GM12878 (cell line): ENCODE measurements around the gene PCDHB3. TPM values are rescaled to one million over a fixed set of nuclear protein-coding genes. Genes with fewer than 3 reads are reported as not detected.

Experiments used
- ATF2 ChIP-seq: IDR thresholded peaks from 2 replicates; pipeline ENCODE4 v1.6.1; 2012; ENCODE audit warnings: low read length, inconsistent platforms
- BCL11A ChIP-seq: IDR thresholded peaks from 2 replicates; pipeline ENCODE4 v1.6.1; 2011; ENCODE audit warnings: low read depth, low read length
- BCL3 ChIP-seq: IDR thresholded peaks from 2 replicates; pipeline ENCODE4 v1.6.1; 2011; ENCODE audit warnings: borderline replicate concordance, low read depth, mild to moderate bottlenecking, moderate library complexity, low read length; ENCODE audit not compliant: insufficient read depth, poor library complexity, severe bottlenecking
- EP300 ChIP-seq, 2 experiments: fragments of 150-350 bp in 1 of 2; IDR thresholded peaks; 2 replicates each; pipeline ENCODE4 v1.6.1; 2011 to 2012; ENCODE audit warnings: low read depth in 2 of 2, low read length in 2 of 2, borderline replicate concordance in 1 of 2, improper control_type of control experiment in 1 of 2, inconsistent platforms in 1 of 2; ENCODE audit not compliant: control insufficient read depth in 1 of 2
- ESRRA ChIP-seq: IDR thresholded peaks from 2 replicates; pipeline ENCODE4 v1.6.1; 2012; ENCODE audit warnings: mild to moderate bottlenecking, low read length, improper control_type of control experiment
- IKZF1 ChIP-seq: fragments of 450-650 bp; conservative IDR thresholded peaks from 2 replicates; pipeline ENCODE4 v1.6.1; 2017; ENCODE audit warnings: antibody characterized with exemption, mild to moderate bottlenecking
- NFIC ChIP-seq: IDR thresholded peaks from 2 replicates; pipeline ENCODE4 v1.6.1; 2012; ENCODE audit warnings: low read depth, mild to moderate bottlenecking, inconsistent platforms, low read length, moderate library complexity
- SIN3A ChIP-seq: IDR thresholded peaks from 2 replicates; pipeline ENCODE4 v1.6.1; 2012; ENCODE audit warnings: low read depth, low read length, improper control_type of control experiment
- SPI1 ChIP-seq: IDR thresholded peaks from 2 replicates; pipeline ENCODE4 v1.6.1; 2011; ENCODE audit warnings: low read depth, mild to moderate bottlenecking, low read length, moderate library complexity, borderline replicate concordance; ENCODE audit not compliant: insufficient read depth
- SREBF2 ChIP-seq: IDR thresholded peaks from 2 replicates; pipeline ENCODE4 v1.6.1; 2012; ENCODE audit warnings: mild to moderate bottlenecking, low read length
- ZBED1 ChIP-seq: IDR thresholded peaks from 2 replicates; pipeline ENCODE4 v1.6.1; 2016; ENCODE audit warnings: borderline replicate concordance
- ZBTB4 ChIP-seq: fragments of 450-650 bp; formaldehyde crosslinking; IDR thresholded peaks from 2 replicates; pipeline ENCODE4 v1.4.0; 2022; ENCODE audit warnings: mild to moderate bottlenecking, moderate library complexity
- ZNF274 ChIP-seq: IDR thresholded peaks from one replicate; pipeline ENCODE4 v1.8.0; 2011; ENCODE audit not compliant: insufficient read length, insufficient read depth
- polyA plus RNA-seq, 11 experiments: library from polyadenylated mRNA; depleted of rRNA in 4 of 11; unstranded in 6 of 11; stranded (reverse) in 5 of 11; fragments of >200 nt; fragmentation: Nextera tagmentation in 4 of 11; fragmentation: Illumina TruSeq in 1 of 11; extraction: Ambion mirVana in 4 of 11; extraction: Trizol in 1 of 11; gene quantifications; 1 replicate in 1 of 11; 2 replicates in 10 of 11; pipeline versions ENCODE4 v1.2.1 to v1.2.3, GENCODE V29; 2011 to 2016; ENCODE audit warnings: inconsistent platforms in 2 of 11, missing spikeins in 2 of 11, low read depth in 1 of 11
- total RNA-seq, 4 experiments: library from RNA; depleted of rRNA in 3 of 4; stranded (reverse); fragments of >200 nt in 3 of 4; fragmentation: Illumina TruSeq in 1 of 4; extraction: Trizol in 1 of 4; gene quantifications; 2 replicates each; pipeline versions ENCODE4 v1.2.1 to v1.2.3, GENCODE V29; 2013 to 2021

The PCDHB3 gene
- total and polyA plus RNA-seq, 10 of the 15 experiments (the other 5 are each of a cell fraction or from before 2014, with no cell fraction given) = not detected

GRCh38 chr5:141121563-141121962 is 21.3 kb downstream of the PCDHB3 start, which contains the start of gene PCDHB4 (continued):
- TF ChIP-seq BCL3 (no peak), SIN3A (no peak), ZBED1 (no peak), SREBF2 (no peak), ATF2 (no peak), NFIC (no peak), BCL11A (no peak), IKZF1 (no peak), ZNF274 (no peak), ESRRA (no peak), SPI1 (no peak), EP300 (IDR thresholded peaks at IDR 0.05; ENCODE audit: borderline replicate concordance in 1 of 2, control insufficient read depth in 1 of 2, low read depth in 2 of 2, low read length in 2 of 2) (no peak), ZBTB4 (CRISPR knock-in tag) (no peak)
